Hematopoietic multipotent progenitor cell (in vitro differentiated cells): ENCODE results near the gene ANKRD36C. TPM values are rescaled to one million over a fixed set of nuclear protein-coding genes. Genes with fewer than 3 reads are reported as not detected.
"Not testable (repeated sequence)": the region's sequence is repeated elsewhere in the genome, so short reads cannot be mapped to it uniquely, and the experiment has no call there.

Experiments
- DNase-seq, 3 donors: peaks; one replicate each; pipeline ENCODE4 v3.0.0-alpha.2; 2011 to 2015; ENCODE audit warnings: low read depth in 2 of 3, low spot score in 2 of 3
- total RNA-seq: library from RNA; depleted of rRNA; stranded (reverse); fragments of >200 nt; gene quantifications from one replicate; pipeline ENCODE4 v1.2.3, GENCODE V29; 2012

Gene ANKRD36C
- total RNA-seq: 54.1 TPM

GRCh38 chr2:95991351-95992094 lies at the start of gene ANKRD36C:
ANKRD36C (minus strand) TSS chr2:95991824; CDS start chr2:95991708, 116 bp downstream.
- peak; percentile 37 to 49 (median 48) for DNase-seq

GRCh38 chr2:96035554-96035953 lies 43.9 kb upstream of the ANKRD36C start:
- not testable (repeated sequence) for DNase-seq

- DNase-seq: not testable (repeated sequence)
Observed at GRCh38 chr2:96034792-96035191, 43.2 kb upstream of the ANKRD36C start, which contains the start of gene GPAT2. GPAT2 (minus strand) TSS chr2:96034916; CDS start chr2:96032359, 2,557 bp downstream.

GRCh38 chr2:96033997-96034396 lies 42.4 kb upstream of the ANKRD36C start:
- DNase-seq: not testable (repeated sequence)

DNA sequence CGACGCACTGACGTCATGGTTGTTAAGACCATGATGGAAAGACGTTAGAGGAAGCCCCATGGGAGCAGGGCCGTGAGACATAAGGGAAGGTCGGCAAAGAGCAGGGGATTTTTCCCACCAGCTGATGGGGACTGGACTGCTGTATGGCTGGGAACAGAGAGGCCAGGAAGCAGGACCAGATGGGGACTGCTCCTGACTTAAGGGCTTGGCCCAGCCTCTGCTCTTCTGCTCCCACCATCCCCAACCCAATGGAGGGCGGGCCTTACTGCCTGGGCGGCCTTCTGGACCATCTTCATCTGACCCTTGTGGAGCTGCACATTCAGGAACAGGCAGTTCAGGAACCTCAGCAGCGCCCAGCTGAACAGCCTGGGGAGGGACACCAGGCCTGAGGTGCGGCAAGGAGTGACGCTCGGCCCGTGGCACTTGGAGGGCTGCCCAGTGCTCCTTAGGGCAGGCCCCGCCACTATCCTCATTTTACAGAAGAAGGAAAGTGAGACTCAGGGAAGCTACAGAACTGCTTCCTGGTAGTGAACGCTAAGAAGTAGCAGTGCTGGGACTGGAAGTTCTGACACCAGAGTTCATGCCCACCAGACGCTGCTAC lies 36.2 kb upstream of the ANKRD36C start:
- DNase-seq: not testable (repeated sequence)

- DNase-seq: not testable (repeated sequence)
Observed at GRCh38 chr2:96025755-96026154, 34.1 kb upstream of the ANKRD36C start.

DNA sequence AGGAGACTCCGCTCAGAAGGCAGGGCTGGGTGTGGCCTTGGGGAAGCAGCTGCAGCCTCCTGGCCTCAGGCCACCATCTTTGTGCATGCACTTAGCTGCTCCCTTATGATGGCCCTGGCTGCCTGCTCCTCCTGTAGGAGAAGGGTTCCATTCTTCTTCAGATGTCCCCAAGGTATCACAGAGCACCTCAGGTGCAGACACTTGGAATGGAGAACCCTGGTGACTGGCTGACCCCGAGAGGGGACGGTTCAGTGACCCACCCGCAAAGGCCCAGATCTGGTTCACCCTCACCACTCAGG lies 33.5 kb upstream of the ANKRD36C start:
- no peak for DNase-seq

GRCh38 chr2:96024336-96025193 lies 32.9 kb upstream of the ANKRD36C start:
- no peak for DNase-seq

GRCh38 chr2:96023701-96024100 lies 32.1 kb upstream of the ANKRD36C start:
- DNase-seq: not testable (repeated sequence)

DNA sequence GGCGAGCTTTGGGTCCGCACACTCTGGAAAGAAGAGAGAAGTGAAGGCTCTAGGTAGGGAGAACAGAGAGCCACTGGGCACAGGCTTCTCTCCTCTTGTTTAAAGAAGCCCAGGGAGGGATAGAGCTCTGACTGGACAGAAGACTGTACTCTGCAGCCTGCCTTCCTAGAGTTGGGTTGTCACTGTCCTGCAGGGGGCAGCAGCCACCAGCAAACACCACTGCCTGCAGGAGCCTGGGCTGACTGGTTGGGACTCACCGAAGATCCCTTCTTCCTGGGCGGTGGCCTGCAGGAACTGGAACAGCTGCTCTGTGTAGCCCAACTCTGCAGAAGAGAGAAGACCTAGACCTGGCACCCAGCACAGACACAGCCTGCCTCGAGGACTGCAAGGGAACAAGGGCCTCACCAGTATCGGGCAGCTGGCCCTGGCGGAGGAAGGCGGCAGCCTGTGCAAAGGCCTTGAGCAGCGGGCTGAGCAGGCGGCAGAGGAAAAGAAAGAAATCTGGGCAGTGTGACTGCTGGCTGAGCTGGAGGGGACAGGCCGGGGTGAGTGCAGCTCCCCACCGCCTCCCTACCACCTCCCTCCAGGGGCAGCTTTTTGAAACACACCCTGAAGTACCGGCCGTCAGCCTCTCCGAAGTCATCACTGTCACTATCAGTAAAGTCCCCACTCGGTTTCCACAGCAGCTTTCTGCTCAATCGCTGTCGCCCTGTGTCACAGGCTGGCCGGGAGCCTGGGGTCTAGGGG lies 31.2 kb upstream of the ANKRD36C start:
- DNase-seq: peak; percentile 39 to 75 (median 47)

- not testable (repeated sequence) for DNase-seq
Observed at GRCh38 chr2:96022126-96022525, 30.5 kb upstream of the ANKRD36C start.

DNA sequence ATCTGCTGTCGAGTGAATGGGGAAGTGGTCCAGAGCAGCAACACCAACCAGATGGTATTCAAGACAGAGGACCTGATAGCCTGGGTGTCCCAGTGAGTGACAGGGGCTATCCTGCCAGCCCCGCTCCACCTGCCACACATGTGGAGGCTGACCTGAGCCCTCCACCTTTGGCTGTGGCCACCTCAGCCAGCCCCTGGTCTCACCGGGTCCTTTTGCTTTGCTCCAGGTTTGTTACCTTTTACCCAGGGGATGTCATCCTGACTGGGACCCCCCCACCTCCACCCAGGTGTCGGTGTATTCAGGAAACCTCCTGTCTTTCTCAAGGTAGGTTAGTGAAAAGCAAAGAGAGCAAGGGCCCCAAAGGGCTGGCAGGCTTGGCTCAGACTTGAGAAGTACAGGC lies 29.5 kb upstream of the ANKRD36C start:
- not testable (repeated sequence) for DNase-seq

- not testable (repeated sequence) for DNase-seq
Observed at GRCh38 chr2:96019909-96020590, 28.4 kb upstream of the ANKRD36C start.

GRCh38 chr2:96016321-96016720 lies 24.7 kb upstream of the ANKRD36C start:
- DNase-seq: not testable (repeated sequence)

GRCh38 chr2:96012792-96013264 lies 21.2 kb upstream of the ANKRD36C start:
- DNase-seq: not testable (repeated sequence)

DNA sequence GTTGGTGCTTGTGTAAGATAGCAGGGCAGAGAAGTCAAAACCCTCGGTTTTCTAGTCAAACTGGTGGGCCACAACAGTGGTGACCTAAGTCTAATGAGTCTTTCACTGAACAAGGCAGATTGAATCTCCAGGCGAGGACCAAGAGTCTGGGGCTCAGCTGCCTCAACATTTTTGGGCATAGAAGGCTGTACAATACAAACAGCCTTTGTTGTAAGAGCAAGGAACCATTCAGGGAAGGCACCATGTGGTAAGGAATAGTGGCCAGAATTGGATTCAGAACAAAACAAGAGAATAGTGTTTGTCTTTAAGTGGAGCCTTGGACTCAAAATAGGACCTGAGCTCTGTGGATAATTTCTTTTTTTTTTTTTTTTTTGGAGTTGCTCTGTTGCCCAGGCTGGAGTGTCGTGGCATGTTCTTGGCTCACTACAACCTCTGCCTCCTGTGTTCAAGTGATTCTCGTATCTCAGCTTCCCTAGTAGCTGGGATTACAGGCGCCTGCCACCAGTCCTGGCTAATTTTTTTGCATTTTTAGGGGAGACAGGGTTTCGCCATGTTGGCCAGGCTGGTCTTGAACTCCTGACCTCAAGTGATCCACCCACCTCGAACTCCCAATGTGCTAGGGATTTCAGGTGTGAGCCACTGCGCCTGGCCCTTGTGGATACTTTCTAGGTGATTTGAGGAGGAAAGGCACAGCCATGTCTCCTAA lies 20.6 kb upstream of the ANKRD36C start:
- DNase-seq: not testable (repeated sequence)

- peak in 2 of 3 donors; percentile 37 to 41 for DNase-seq
Observed at GRCh38 chr2:96011129-96011455, 19.5 kb upstream of the ANKRD36C start.

DNA sequence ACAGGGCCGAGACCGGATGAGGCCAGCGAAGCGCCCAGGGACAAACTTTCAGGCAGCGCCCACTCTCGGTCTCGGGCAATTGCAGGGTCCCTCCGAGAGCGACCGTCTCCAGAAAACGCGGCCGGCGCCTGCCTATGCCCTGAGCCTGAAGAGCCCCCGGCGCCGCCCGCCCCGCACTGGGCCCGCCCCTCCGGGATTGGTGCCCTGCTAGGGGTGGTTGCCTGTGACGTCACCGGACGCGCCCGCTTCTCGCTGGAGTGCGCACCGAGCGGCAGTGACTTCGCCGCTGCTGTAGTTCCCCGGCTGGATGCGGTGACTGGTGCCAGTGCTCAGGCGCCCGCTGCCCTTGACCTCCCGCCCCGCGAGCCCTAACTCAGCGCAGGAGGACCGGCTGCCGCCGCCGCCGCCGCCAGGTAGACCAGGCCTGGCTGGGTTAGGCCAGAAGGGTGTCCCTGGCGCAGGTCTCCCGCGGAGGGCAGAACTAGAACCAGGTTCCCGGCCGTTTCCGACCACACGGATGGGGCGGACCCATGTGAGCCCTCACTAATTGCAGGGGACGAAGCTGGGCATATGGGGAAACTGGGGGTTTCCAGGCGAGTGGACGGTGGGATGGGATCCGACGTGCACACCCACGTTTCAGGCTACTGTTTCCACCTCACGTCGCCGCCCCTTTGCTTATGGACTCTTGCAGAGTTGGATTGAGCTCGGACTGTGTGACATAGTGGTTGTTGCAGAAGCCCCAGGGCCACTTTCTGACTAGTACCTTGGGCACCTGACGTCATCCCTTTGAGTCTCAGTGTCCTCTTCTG lies 18.9 kb upstream of the ANKRD36C start:
- DNase-seq: peak; percentile 79 to 95 (median 92)
